ENCODE data around the gene FAM162B. TPM values are rescaled to one million over a fixed set of nuclear protein-coding genes. Genes with fewer than 3 reads are reported as not detected.

The FAM162B gene
- total RNA-seq, 1 experiment from 2014 or later = not detected

- no peak overlapping the region for H3K27ac ChIP-seq (ENCODE audit: low read length)
- in situ Hi-C loops (cut with HindIII; ENCODE audit: low pct_unique_long_range_greater_than_20kb, low sequenced_read_pairs) (no loop called here), intact Hi-C loops (cut with micrococcal nuclease; ENCODE audit: unreplicated experiment) (no loop called here)
- TF ChIP-seq POLR2AphosphoS5 (IDR thresholded peaks at IDR 0.05; ENCODE audit: low read depth, low read length) (no peak), TCF7L2 (IDR thresholded peaks at IDR 0.05; ENCODE audit: low read depth, low read length) (no peak), REST (IDR thresholded peaks at IDR 0.05; ENCODE audit: insufficient read depth in 1 of 2, low read depth in 2 of 2, low read length in 1 of 2) (no peak), SIN3A (IDR thresholded peaks at IDR 0.05; ENCODE audit: borderline replicate concordance, insufficient read depth, low read depth, low read length) (no peak), CTCF (IDR thresholded peaks at IDR 0.05) (no peak)
- H3K36me3 ChIP-seq (ENCODE audit: control insufficient read depth, insufficient read depth, low read length) = 0 out of 2 replicates have a peak, but pooled peaks cover 8% of the 10 kb centered on the region
- CTCF ChIA-PET = no interaction called here
- DNase-seq (ENCODE audit: low read depth, low spot score) = no peak
- H3K4me1 ChIP-seq (ENCODE audit: control insufficient read depth, insufficient read depth, low read length) = no peaks in the 10 kb centered on the region
- ATAC-seq = no peak
- H3K4me3 ChIP-seq (ENCODE audit: low read depth in 2 of 2, low read length in 2 of 2) = no peak overlapping the region
- POLR2A ChIA-PET = no interaction called here
- peaks cover 15% of the 10 kb centered on the region for H3K9me3 ChIP-seq (ENCODE audit: control insufficient read depth, insufficient read depth, low read depth, low read length)
- BruUV-seq (replicated peaks) = no TSS peak
- H3K27me3 ChIP-seq (ENCODE audit: control insufficient read depth, insufficient read depth, low read length) = no peaks in the 10 kb centered on the region
These were observed 28.5 kb downstream of the FAM162B start for GRCh38 chr6:116737004-116737403.

GRCh38 chr6:116730513-116730912, 35.0 kb downstream of the FAM162B start:
- no peak for TF ChIP-seq POLR2AphosphoS5 (IDR thresholded peaks at IDR 0.05; ENCODE audit: low read depth, low read length)
- no peak for TF ChIP-seq REST (IDR thresholded peaks at IDR 0.05; ENCODE audit: insufficient read depth in 1 of 2, low read depth in 2 of 2, low read length in 1 of 2)
- TF ChIP-seq SIN3A (IDR thresholded peaks at IDR 0.05; ENCODE audit: borderline replicate concordance, insufficient read depth, low read depth, low read length) = no peak
- TF ChIP-seq CTCF (IDR thresholded peaks at IDR 0.05) = no peak
- no peak for TF ChIP-seq TCF7L2 (IDR thresholded peaks at IDR 0.05; ENCODE audit: low read depth, low read length)
- H3K27ac ChIP-seq (ENCODE audit: low read length) = no peak overlapping the region
- no peak for ATAC-seq
- intact Hi-C loops (cut with micrococcal nuclease; ENCODE audit: unreplicated experiment) (no loop called here), in situ Hi-C loops (cut with HindIII; ENCODE audit: low pct_unique_long_range_greater_than_20kb, low sequenced_read_pairs) (no loop called here)
- no TSS peak for BruUV-seq (replicated peaks)
- ChIA-PET POLR2A (no interaction called here), CTCF (interaction anchor here (0.7 kb wide), 1 partner anchor 171 kb away, joined by 4 read pairs; no protein-coding TSS in a partner anchor)
- peaks cover 42% of the 10 kb centered on the region for H3K36me3 ChIP-seq (ENCODE audit: control insufficient read depth, insufficient read depth, low read length)
- DNase-seq (ENCODE audit: low read depth, low spot score) = no peak
- no peak overlapping the region for H3K4me3 ChIP-seq (ENCODE audit: low read depth in 2 of 2, low read length in 2 of 2)
- no peaks in the 10 kb centered on the region for H3K4me1 ChIP-seq (ENCODE audit: control insufficient read depth, insufficient read depth, low read length)
- no peaks in the 10 kb centered on the region for H3K27me3 ChIP-seq (ENCODE audit: control insufficient read depth, insufficient read depth, low read length)
- H3K9me3 ChIP-seq (ENCODE audit: control insufficient read depth, insufficient read depth, low read depth, low read length) = no peaks in the 10 kb centered on the region
